Endothelial cell of umbilical vein (primary cell): ENCODE measurements around the gene KCP. TPM values are rescaled to one million over a fixed set of nuclear protein-coding genes. Genes with fewer than 3 reads are reported as not detected.

Experiments used
- BruUV-seq: library from RNA; stranded (reverse); fragments of 400-500 nt; replicated peaks from 2 replicates; lab custom pipeline; 2021; lab: Mats Ljungman, UMichigan
- CTCF ChIA-PET: fragments of 300-600, 350-600 bp; sonication (Branson Sonifier 250); formaldehyde crosslinking; loops from one replicate; lab custom pipeline; 2021; ENCODE audit warnings: antibody characterized with exemption, inconsistent platforms; lab: Charles Lee
- POLR2A ChIA-PET: fragments of 300-600, 350-600 bp; sonication (Branson Sonifier 250); formaldehyde crosslinking; loops from one replicate; lab custom pipeline; 2021; ENCODE audit warnings: antibody characterized with exemption, inconsistent platforms; lab: Charles Lee
- DNase-seq: peaks from one replicate; pipeline ENCODE4 v3.0.0-alpha.2; 2011; ENCODE audit warnings: low read depth, low spot score
- FAIRE-seq: peaks from 2 replicates; lab custom pipeline; 2011; peaks lifted over from hg19 to GRCh38; lab: Jason Lieb, UNC
- H2AFZ ChIP-seq: 2 replicates; pipeline ENCODE4 v1.6.0; 2012; ENCODE audit warnings: low read depth, low read length, control low read depth, inconsistent platforms
- H3K27ac ChIP-seq: 2 replicates; pipeline ENCODE4 v1.5.1; 2011; ENCODE audit warnings: low read depth, mild to moderate bottlenecking, control low read depth, low read length, moderate library complexity; ENCODE audit not compliant: insufficient read depth
- H3K27me3 ChIP-seq, 2 experiments: 2 replicates each; pipeline versions ENCODE4 v1.6.0 to v1.6.1; 2011; ENCODE audit warnings: low read length in 2 of 2, mixed read lengths in 1 of 2; ENCODE audit not compliant: control insufficient read depth in 2 of 2, insufficient read depth in 2 of 2
- H3K36me3 ChIP-seq, 2 experiments: 2 replicates in 1 of 2; 3 replicates in 1 of 2; pipeline ENCODE4 v1.5.1; 2011; ENCODE audit warnings: low read length in 2 of 2, mild to moderate bottlenecking in 1 of 2, moderate library complexity in 1 of 2; ENCODE audit not compliant: control insufficient read depth in 2 of 2, insufficient read depth in 2 of 2; ENCODE audit errors: extremely low read depth in 1 of 2
- H3K4me1 ChIP-seq: 3 replicates; pipeline ENCODE4 v1.5.1; 2011; ENCODE audit warnings: mild to moderate bottlenecking, low read length; ENCODE audit not compliant: control insufficient read depth, insufficient read depth; ENCODE audit errors: extremely low read depth
- H3K4me2 ChIP-seq: 2 replicates; pipeline ENCODE4 v1.6.1; 2011; ENCODE audit warnings: low read length, control low read depth, mixed read lengths; ENCODE audit not compliant: insufficient read depth
- H3K4me3 ChIP-seq, 3 experiments: fragments of 200-600 bp in 1 of 3; sonication (generic), shearing (Covaris generic) in 1 of 3; replicated peaks in 1 of 3; 2 replicates each; pipeline ENCODE4 v1.5.1; 2011 to 2016; ENCODE audit warnings: control low read depth in 3 of 3, low read length in 3 of 3, mild to moderate bottlenecking in 2 of 3, inconsistent platforms in 1 of 3, low read depth in 1 of 3, moderate library complexity in 1 of 3; ENCODE audit not compliant: insufficient read depth in 1 of 3
- H3K79me2 ChIP-seq: 2 replicates; pipeline ENCODE4 v1.6.0; 2012; ENCODE audit warnings: low read length, inconsistent platforms; ENCODE audit not compliant: control insufficient read depth, insufficient read depth
- H3K9ac ChIP-seq: replicated peaks from 2 replicates; pipeline ENCODE3; 2011; ENCODE audit warnings: low read length, control low read depth; ENCODE audit not compliant: insufficient read depth; ENCODE audit errors: extremely low read depth
- H3K9me1 ChIP-seq: replicated peaks from 3 replicates; pipeline ENCODE4 v1.6.0; 2011; ENCODE audit warnings: mild to moderate bottlenecking, low read length; ENCODE audit not compliant: control insufficient read depth, insufficient read depth; ENCODE audit errors: extremely low read depth
- H3K9me3 ChIP-seq: replicated peaks from 2 replicates; pipeline ENCODE4 v1.5.1; 2012; ENCODE audit warnings: low read length, inconsistent platforms; ENCODE audit not compliant: control insufficient read depth, insufficient read depth
- H4K20me1 ChIP-seq: replicated peaks from 2 replicates; pipeline ENCODE3; 2011; ENCODE audit warnings: mild to moderate bottlenecking, low read length; ENCODE audit not compliant: control insufficient read depth, insufficient read depth; ENCODE audit errors: extremely low read depth
- CTCF ChIP-seq, 2 donors: IDR thresholded peaks; 1 replicate in 1 of 2; 2 replicates in 1 of 2; pipeline ENCODE4 v1.5.1; 2011; ENCODE audit warnings: low read length in 2 of 2, mild to moderate bottlenecking in 2 of 2, moderate library complexity in 2 of 2, control low read depth in 1 of 2, inconsistent platforms in 1 of 2, low read depth in 1 of 2; ENCODE audit not compliant: insufficient read depth in 1 of 2; ENCODE audit errors: extremely low read depth in 1 of 2
- EZH2 ChIP-seq: IDR thresholded peaks from 2 replicates; pipeline ENCODE4 v1.6.1; 2012; ENCODE audit warnings: borderline replicate concordance, low read depth, mild to moderate bottlenecking, moderate library complexity, low read length, inconsistent platforms; ENCODE audit not compliant: severe bottlenecking
- FOS ChIP-seq: IDR thresholded peaks from 2 replicates; pipeline ENCODE4 v1.6.1; 2011; ENCODE audit warnings: mild to moderate bottlenecking, low read length, moderate library complexity, borderline replicate concordance; ENCODE audit not compliant: insufficient read depth
- GATA2 ChIP-seq: IDR thresholded peaks from 2 replicates; pipeline ENCODE4 v1.7.0; 2011; ENCODE audit warnings: low read depth, mild to moderate bottlenecking, moderate library complexity, mixed read lengths, low read length; ENCODE audit not compliant: insufficient read length, insufficient read depth
- JUN ChIP-seq: IDR thresholded peaks from 2 replicates; pipeline ENCODE4 v1.6.1; 2011; ENCODE audit warnings: borderline replicate concordance, low read depth; ENCODE audit not compliant: insufficient read length, insufficient read depth
- MAX ChIP-seq: IDR thresholded peaks from 2 replicates; pipeline ENCODE4 v1.6.1; 2011; ENCODE audit not compliant: insufficient read depth, insufficient read length
- MYC ChIP-seq: IDR thresholded peaks from one replicate; pipeline ENCODE4 v1.6.1; 2011; ENCODE audit warnings: mild to moderate bottlenecking, low read depth, low read length
- POLR2A ChIP-seq: IDR thresholded peaks from 2 replicates; pipeline ENCODE4 v1.6.1; 2012; ENCODE audit warnings: low read depth, mild to moderate bottlenecking, control low read depth, low read length
- POLR2AphosphoS5 ChIP-seq: IDR thresholded peaks from 2 replicates; pipeline ENCODE4 v1.6.1; 2012; ENCODE audit warnings: low read depth, mild to moderate bottlenecking, control low read depth, low read length, moderate library complexity; ENCODE audit not compliant: insufficient read depth
- dilution Hi-C: fragments of 300-500 bp; cut with MboI; formaldehyde crosslinking; loops from one replicate; pipeline ENCODE4 v1.15.0; 2019; ENCODE audit warnings: low sequenced_read_pairs; ENCODE audit not compliant: extremely low pct_ligation_motif_present
- intact Hi-C: fragments of 100-400 bp; cut with micrococcal nuclease; formaldehyde crosslinking; loops from one replicate; pipeline ENCODE4 v1.10.0; 2022
- polyA plus RNA-seq, 4 experiments: library from polyadenylated mRNA; depleted of rRNA in 3 of 4; stranded (reverse) in 3 of 4; unstranded in 1 of 4; fragments of >200 nt; gene quantifications; 2 replicates each; pipeline versions ENCODE4 v1.2.1 to v1.2.3, GENCODE V29; 2011 to 2012; ENCODE audit warnings: missing spikeins in 1 of 4
- total RNA-seq: library from RNA; stranded (reverse); gene quantifications from 2 replicates; pipeline ENCODE4 v1.2.3, GENCODE V29; 2021

KCP gene
- total and polyA plus RNA-seq, 2 donors (not counting 3 experiments of a cell fraction or from before 2014, with no cell fraction given): not detected

DNA sequence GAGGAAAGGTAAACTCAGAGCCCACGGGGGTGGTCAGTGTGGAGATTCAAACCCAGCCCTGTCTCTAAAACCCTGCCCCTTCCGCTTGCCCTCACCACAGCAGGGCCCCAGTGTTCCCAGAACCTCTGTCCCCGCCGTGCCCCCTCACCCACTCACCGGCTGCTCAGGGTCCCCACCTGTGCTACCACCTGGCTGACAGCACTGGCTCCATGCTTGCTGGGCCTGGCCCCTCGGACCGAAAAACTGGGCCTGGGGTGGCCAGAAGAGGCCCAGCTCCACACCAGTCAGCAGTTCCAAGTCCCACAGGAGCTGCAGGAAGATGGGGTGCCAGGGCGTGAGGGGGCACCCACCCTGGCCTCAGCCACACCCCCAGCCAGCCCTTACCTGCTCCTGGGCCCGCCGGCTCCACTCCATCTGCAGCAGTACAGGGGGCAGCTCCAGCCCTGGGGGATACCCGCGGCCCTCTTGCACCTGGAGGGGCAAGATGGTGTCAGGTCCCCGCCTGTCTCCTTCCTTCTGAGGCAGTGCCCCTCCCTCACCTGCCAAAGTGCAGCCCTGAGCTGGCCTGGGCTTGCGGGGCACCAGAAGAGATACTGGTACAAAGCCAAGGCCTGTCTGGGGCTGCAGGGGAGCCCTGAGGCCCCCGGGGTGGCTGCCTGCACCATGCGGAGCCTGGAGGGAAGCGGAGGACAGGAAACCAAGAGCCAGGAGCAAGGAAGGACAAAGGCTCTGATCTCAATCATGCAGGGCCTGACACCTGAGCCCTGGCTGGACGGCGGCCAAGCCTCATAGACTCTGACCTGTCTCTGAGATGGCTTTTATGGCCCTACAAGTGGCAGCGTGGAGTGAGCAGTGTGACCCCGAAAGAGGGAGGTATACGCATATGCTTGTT is 36.1 kb downstream of the KCP start:
- Histone ChIP-seq H3K4me1 (no peaks in the 10 kb centered on the region), H3K9me3 (no peaks in the 10 kb centered on the region), H3K4me3 (no peak overlapping the region), H2AFZ (no peak overlapping the region), H3K9me1 (no peaks in the 10 kb centered on the region), H3K36me3 (no peaks in the 10 kb centered on the region), H3K27ac (no peak overlapping the region), H3K9ac (no peak overlapping the region), H3K27me3 (peaks cover 2 to 4% of the 10 kb centered on the region in 2 experiments), H3K79me2 (no peaks in the 10 kb centered on the region), H3K4me2 (no peak overlapping the region), H4K20me1 (no peaks in the 10 kb centered on the region)
- no peak for DNase-seq
- TF ChIP-seq POLR2AphosphoS5: no peak
- BruUV-seq: no TSS peak
- FAIRE-seq: no peak
- CTCF ChIA-PET: interaction anchor here (0.8 to 1.1 kb wide), 2 partner anchors 11 to 12 kb away, joined by 3 to 4 read pairs; no protein-coding TSS in a partner anchor
- POLR2A ChIA-PET: no interaction called here
- dilution Hi-C loops: no loop called here
- intact Hi-C loops: no loop called here

GRCh38 chr7:128873234-128873633 is 37.3 kb downstream of the KCP start:
- H4K20me1 ChIP-seq: no peaks in the 10 kb centered on the region
- dilution Hi-C loops (no loop called here), intact Hi-C loops (no loop called here)
- FAIRE-seq: no peak
- no peaks in the 10 kb centered on the region for H3K9me3 ChIP-seq
- TF ChIP-seq EZH2 (no peak), CTCF (IDR thresholded peaks at IDR 0.05; ENCODE audit: extremely low read depth in 1 of 2, insufficient read depth in 1 of 2, low read depth in 1 of 2, low read length in 2 of 2) (no peak), JUN (no peak), MYC (no peak), POLR2A (no peak), POLR2AphosphoS5 (no peak), MAX (no peak), FOS (no peak), GATA2 (no peak)
- H3K27me3 ChIP-seq: peaks cover 2 to 4% of the 10 kb centered on the region in 2 experiments
- BruUV-seq: no TSS peak
- no peak overlapping the region for H3K4me3 ChIP-seq
- H3K27ac ChIP-seq: no peak overlapping the region
- H3K9me1 ChIP-seq: no peaks in the 10 kb centered on the region
- ChIA-PET POLR2A (no interaction called here), CTCF (interaction anchor here (0.7 to 1.6 kb wide), 3 partner anchors 10 to 200 kb away, joined by 3 to 7 read pairs (median 5); no protein-coding TSS in a partner anchor)
- H3K4me2 ChIP-seq: no peak overlapping the region
- no peaks in the 10 kb centered on the region for H3K36me3 ChIP-seq
- DNase-seq: no peak
- no peak overlapping the region for H2AFZ ChIP-seq
- H3K4me1 ChIP-seq: peaks cover 3% of the 10 kb centered on the region
- no peaks in the 10 kb centered on the region for H3K79me2 ChIP-seq
- no peak overlapping the region for H3K9ac ChIP-seq
